Tibial artery (tissue), 4 donors: Measurements from ENCODE around the gene USP24.

Source experiments
- DNase-seq, 2 donors: peaks; one replicate each; pipeline ENCODE4 v3.0.0-alpha.2; 2019
- H3K27ac ChIP-seq, 2 donors: fragments of 200-600 bp; sonication (generic) in 1 of 2; 1 replicate in 1 of 2; 2 replicates in 1 of 2; pipeline ENCODE4 v1.5.1; 2018 to 2019; ENCODE audit warnings: mild to moderate bottlenecking in 1 of 2
- H3K27me3 ChIP-seq, 2 donors: fragments of 200-600 bp; sonication (generic) in 1 of 2; one replicate each; pipeline versions ENCODE4 v1.5.1 to v1.6.0; 2016 to 2019
- H3K36me3 ChIP-seq, 3 donors: fragments of 200-600 bp; sonication (generic) in 2 of 3; one replicate each; pipeline ENCODE4 v1.5.1; 2016 to 2019; ENCODE audit warnings: mild to moderate bottlenecking in 2 of 3
- H3K4me1 ChIP-seq, 4 donors: fragments of 200-600 bp; sonication (generic) in 2 of 4; 1 replicate in 3 of 4; 2 replicates in 1 of 4; pipeline ENCODE4 v1.5.1; 2016 to 2019
- H3K4me3 ChIP-seq, 2 donors: fragments of 200-600 bp; sonication (generic) in 1 of 2; 1 replicate in 1 of 2; 2 replicates in 1 of 2; pipeline ENCODE4 v1.5.1; 2018 to 2019; ENCODE audit warnings: mild to moderate bottlenecking in 2 of 2
- H3K9me3 ChIP-seq, 3 donors: fragments of 200-600 bp; sonication (generic) in 1 of 3; one replicate each; pipeline ENCODE4 v1.5.1; 2016 to 2019
- intact Hi-C: fragments of 100-400 bp; cut with DNase I; formaldehyde crosslinking; loops from one replicate; pipeline ENCODE4 v1.15.0; 2023; ENCODE audit warnings: low total_unique reads
- TF ChIP-seq, protein P1 (sequence below), 2 experiments: fragments of 200-600 bp in 1 of 2; fragments of 450-650 bp in 1 of 2; IDR thresholded peaks; one replicate each; pipeline ENCODE4 v1.5.1; 2017 to 2019; ENCODE audit warnings: antibody characterized with exemption in 2 of 2, mild to moderate bottlenecking in 1 of 2, moderate library complexity in 1 of 2

USP24 gene

DNA sequence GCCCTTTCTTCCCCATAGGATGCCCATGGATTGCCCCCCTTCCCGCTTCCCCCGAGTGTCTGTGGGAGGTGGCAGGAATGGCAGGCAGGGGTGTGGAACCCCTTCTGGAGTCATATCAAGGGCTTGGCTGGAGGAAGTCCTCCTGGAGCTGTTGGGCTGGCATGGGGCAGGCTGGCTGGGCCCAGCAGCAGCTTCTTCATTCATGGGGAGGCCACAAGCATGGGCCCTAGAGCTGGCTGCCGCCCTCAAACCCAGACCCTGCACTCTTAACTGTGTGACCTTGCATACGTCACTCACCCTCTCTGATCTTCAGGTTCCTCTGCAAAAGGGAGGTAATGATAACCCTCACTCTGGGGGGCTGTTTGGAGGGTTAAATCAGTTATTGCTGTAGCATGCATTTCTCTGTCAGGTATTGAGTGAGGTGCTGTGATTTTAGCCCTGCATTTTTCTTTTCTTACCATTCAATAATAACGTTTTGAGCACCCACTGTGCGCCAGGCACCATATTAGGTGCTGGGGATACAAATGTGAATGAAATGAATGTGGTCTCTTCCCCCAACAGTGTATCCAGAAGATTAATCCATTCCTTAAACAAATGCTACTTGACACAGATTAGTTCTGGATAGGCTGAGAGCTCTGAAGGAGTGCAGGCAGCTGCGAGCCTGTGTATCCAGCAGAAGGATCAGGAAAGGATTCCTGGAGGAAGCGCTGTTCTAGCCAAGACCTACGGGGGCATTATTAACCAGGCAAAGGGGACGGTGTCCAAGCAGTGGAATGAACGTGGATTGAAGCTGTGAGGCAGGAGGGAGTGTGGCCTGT is 166.5 kb downstream of the USP24 start:
- peak in 1 of 2 donors; percentile 51 for DNase-seq
- H3K4me1 ChIP-seq = no peaks in the 10 kb centered on the region
- H3K27ac ChIP-seq = no peak overlapping the region
- TF ChIP-seq, protein P1, sequence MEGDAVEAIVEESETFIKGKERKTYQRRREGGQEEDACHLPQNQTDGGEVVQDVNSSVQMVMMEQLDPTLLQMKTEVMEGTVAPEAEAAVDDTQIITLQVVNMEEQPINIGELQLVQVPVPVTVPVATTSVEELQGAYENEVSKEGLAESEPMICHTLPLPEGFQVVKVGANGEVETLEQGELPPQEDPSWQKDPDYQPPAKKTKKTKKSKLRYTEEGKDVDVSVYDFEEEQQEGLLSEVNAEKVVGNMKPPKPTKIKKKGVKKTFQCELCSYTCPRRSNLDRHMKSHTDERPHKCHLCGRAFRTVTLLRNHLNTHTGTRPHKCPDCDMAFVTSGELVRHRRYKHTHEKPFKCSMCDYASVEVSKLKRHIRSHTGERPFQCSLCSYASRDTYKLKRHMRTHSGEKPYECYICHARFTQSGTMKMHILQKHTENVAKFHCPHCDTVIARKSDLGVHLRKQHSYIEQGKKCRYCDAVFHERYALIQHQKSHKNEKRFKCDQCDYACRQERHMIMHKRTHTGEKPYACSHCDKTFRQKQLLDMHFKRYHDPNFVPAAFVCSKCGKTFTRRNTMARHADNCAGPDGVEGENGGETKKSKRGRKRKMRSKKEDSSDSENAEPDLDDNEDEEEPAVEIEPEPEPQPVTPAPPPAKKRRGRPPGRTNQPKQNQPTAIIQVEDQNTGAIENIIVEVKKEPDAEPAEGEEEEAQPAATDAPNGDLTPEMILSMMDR (IDR thresholded peaks at IDR 0.05) = no peak
- H3K27me3 ChIP-seq = no peaks in the 10 kb centered on the region
- H3K4me3 ChIP-seq = no peak overlapping the region
- no peaks in the 10 kb centered on the region for H3K36me3 ChIP-seq
- H3K9me3 ChIP-seq = no peaks in the 10 kb centered on the region
- intact Hi-C loops = no loop called here

DNA sequence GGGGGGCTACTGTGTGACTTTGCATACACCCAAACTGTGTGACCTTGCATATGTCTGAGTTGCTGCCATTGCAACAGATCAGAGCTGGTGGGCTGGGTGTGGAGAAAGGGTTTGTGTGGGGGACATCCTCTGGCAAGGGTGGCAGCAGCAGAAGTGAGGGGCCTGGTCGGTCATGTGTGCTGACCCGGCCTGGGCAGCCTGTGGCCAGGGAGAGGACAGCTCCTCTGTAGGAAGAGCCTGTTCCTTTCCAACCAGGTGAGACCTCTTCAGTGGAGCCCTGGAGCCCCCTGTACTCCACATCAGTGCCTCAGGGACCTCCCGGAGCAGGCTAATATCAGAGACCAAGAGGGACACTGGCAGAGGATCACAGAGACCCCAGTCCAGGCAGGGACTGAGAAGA is 167.6 kb downstream of the USP24 start:
- TF ChIP-seq, protein P1 (IDR thresholded peaks at IDR 0.05) = no peak
- H3K27me3 ChIP-seq = no peaks in the 10 kb centered on the region
- no peaks in the 10 kb centered on the region for H3K9me3 ChIP-seq
- H3K4me1 ChIP-seq = no peaks in the 10 kb centered on the region
- DNase-seq = peak in 1 of 2 donors; percentile 47
- H3K4me3 ChIP-seq = no peak overlapping the region
- intact Hi-C loops = no loop called here
- no peak overlapping the region for H3K27ac ChIP-seq
- no peaks in the 10 kb centered on the region for H3K36me3 ChIP-seq

DNA sequence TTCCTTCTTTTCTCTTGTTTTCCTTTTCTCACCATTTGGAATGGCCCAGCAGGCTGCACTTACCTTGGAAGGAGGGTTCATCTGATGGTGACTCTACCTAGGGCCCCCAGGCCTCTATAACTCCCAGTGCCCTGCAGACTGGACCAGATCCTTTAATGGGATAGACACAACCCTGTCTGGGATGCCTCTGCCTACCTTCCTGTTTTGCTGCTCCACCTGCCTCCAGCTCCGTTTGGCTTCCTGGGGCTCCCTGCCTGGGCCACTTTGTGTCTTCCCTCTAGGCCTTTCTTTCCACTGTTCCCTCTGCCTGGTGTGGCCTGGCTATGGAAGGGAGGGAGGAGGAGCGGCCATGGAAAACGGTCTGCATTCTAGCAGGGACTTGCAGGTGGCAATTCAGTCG is 168.3 kb downstream of the USP24 start:
- H3K36me3 ChIP-seq = no peaks in the 10 kb centered on the region
- H3K4me3 ChIP-seq = no peak overlapping the region
- TF ChIP-seq, protein P1 (IDR thresholded peaks at IDR 0.05) = no peak
- DNase-seq = peak in 1 of 2 donors; percentile 40
- intact Hi-C loops = no loop called here
- H3K27me3 ChIP-seq = peaks cover 0 to 3% of the 10 kb centered on the region in 2 donors
- no peaks in the 10 kb centered on the region for H3K4me1 ChIP-seq
- no peaks in the 10 kb centered on the region for H3K9me3 ChIP-seq
- H3K27ac ChIP-seq = no peak overlapping the region

DNA sequence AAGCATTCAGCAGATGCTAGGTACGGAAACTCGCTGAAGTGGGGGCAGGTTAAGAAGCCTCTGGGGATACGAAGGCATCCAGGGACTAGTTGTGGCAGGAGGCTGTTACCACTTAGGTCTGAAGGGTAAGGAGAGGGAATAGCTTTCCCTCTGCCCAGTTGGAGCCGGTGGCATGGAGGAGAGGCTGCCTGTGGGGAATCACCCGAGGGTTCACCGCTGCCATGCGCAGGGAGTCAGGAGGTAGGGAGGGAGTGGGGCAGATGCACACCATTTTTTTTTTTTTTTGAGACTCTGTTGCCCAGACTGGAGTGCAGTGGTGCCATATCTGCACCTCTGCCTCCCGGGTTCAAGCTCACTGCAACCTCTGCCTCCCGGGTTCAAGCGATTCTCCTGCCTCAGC is 169.7 kb downstream of the USP24 start:
- Histone ChIP-seq H3K4me1 (peaks cover 0 to 6% (median 1%) of the 10 kb centered on the region in 4 donors), H3K4me3 (no peak overlapping the region), H3K36me3 (no peaks in the 10 kb centered on the region), H3K27ac (no peak overlapping the region), H3K9me3 (no peaks in the 10 kb centered on the region), H3K27me3 (peaks cover 0 to 11% of the 10 kb centered on the region in 2 donors)
- intact Hi-C loops = no loop called here
- DNase-seq = peak in 1 of 2 donors; percentile 34
- TF ChIP-seq, protein P1 (IDR thresholded peaks at IDR 0.05) = no peak

DNA sequence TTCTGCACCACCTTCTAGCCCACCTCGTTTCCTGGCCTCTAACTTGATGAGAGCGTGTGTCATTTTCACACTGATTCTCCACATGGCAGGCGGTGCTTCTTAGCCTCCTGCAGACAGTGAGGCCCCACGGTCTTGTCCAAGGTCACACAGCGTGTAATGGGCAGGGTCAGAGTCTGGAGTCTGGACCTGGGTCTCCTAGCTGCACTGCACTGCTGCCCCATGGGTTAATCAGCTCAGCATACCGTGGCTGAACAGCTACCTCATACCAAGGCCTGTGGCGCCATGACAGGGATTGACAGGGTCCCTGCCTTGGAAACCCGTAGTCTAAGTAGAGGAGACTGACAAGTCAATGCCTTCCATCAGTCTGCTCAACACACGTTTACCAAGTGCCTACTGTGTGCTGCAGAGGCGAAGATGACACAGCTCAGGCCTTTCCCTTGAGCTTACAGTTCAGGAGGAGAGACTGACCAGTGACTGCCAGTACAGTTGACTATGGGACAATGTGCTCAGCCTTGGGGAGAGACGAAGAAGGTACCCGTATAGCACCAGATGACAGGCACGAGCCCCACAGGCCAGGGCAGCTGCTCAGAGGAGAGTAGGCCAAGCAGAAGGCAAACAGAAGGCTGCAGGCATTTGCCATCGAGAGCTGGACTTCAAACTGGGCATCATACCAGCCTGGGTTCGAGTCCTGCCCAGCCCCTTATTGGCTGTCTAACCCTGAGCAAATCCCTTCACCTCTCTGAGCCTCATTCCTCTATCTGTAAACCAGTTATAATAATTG is 170.4 kb downstream of the USP24 start:
- intact Hi-C loops = no loop called here
- H3K4me3 ChIP-seq = no peak overlapping the region
- H3K9me3 ChIP-seq = no peaks in the 10 kb centered on the region
- H3K36me3 ChIP-seq = no peaks in the 10 kb centered on the region
- TF ChIP-seq, protein P1 (IDR thresholded peaks at IDR 0.05) = no peak
- DNase-seq = peak in 1 of 2 donors; percentile 46
- H3K27ac ChIP-seq = no peak overlapping the region
- peaks cover 0 to 17% of the 10 kb centered on the region in 2 donors for H3K27me3 ChIP-seq
- H3K4me1 ChIP-seq = peaks cover 0 to 12% (median 5%) of the 10 kb centered on the region in 4 donors
